Neural cell (in vitro differentiated cells): ENCODE results near the gene LDLRAD2.

Experiments used
- EZH2 ChIP-seq: fragments of 200-600, 300-800 bp; shearing (Covaris generic), sonication (generic); IDR thresholded peaks from 2 replicates; pipeline ENCODE4 v1.6.1; 2014; ENCODE audit warnings: antibody characterized with exemption, low read length, borderline replicate concordance, mild to moderate bottlenecking; ENCODE audit not compliant: insufficient read depth, poor library complexity, severe bottlenecking
- MXI1 ChIP-seq: fragments of 450-650 bp; conservative IDR thresholded peaks from 2 replicates; pipeline ENCODE4 v1.6.1; 2014; ENCODE audit warnings: antibody characterized with exemption, mild to moderate bottlenecking; ENCODE audit not compliant: poor library complexity, severe bottlenecking
- POLR2AphosphoS5 ChIP-seq: IDR thresholded peaks from 2 replicates; pipeline ENCODE4 v1.6.1; 2012
- RAD21 ChIP-seq: fragments of 450-650 bp; conservative IDR thresholded peaks from 2 replicates; pipeline ENCODE4 v1.6.1; 2014; ENCODE audit warnings: antibody characterized with exemption, mild to moderate bottlenecking, moderate library complexity
- SMC3 ChIP-seq: fragments of 450-650 bp; conservative IDR thresholded peaks from 2 replicates; pipeline ENCODE4 v1.6.1; 2014; ENCODE audit warnings: antibody characterized with exemption, mild to moderate bottlenecking, moderate library complexity; ENCODE audit not compliant: poor library complexity
- TAF1 ChIP-seq: IDR thresholded peaks from 2 replicates; pipeline ENCODE4 v1.6.1; 2012; ENCODE audit warnings: low read depth
- TF ChIP-seq, protein P1 (sequence below): fragments of 450-650 bp; IDR thresholded peaks from 2 replicates; pipeline ENCODE4 v1.5.1; 2014; ENCODE audit warnings: antibody characterized with exemption, mild to moderate bottlenecking, moderate library complexity; ENCODE audit not compliant: poor library complexity, severe bottlenecking

DNA sequence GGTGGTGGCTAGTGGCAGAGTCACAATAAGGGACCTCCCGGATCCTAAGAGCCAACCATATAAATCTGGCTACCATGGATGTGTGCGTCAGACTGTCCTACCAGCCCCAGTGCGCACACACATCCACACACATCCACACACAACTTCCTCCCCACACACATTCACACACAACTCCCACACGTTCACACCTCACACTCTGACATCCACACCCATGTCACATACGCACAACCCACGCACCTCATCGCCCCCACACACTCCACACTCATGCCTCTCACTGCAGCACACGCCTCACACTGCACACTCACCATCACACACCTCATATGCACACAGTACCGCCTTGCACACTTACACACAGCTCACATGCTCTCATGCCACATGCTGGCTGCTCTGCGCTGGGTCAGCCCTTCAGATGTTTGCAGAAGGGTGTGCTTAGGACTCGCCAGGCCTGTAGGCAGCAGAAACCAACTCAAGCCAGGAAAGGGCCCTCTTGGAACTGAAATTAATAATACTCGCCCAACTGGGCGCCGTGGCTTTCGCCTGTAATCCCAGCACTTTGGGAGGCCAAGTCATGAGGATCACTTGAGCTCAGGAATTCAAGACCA is 3.0 kb downstream of the LDLRAD2 start:
- TF ChIP-seq, protein P1, sequence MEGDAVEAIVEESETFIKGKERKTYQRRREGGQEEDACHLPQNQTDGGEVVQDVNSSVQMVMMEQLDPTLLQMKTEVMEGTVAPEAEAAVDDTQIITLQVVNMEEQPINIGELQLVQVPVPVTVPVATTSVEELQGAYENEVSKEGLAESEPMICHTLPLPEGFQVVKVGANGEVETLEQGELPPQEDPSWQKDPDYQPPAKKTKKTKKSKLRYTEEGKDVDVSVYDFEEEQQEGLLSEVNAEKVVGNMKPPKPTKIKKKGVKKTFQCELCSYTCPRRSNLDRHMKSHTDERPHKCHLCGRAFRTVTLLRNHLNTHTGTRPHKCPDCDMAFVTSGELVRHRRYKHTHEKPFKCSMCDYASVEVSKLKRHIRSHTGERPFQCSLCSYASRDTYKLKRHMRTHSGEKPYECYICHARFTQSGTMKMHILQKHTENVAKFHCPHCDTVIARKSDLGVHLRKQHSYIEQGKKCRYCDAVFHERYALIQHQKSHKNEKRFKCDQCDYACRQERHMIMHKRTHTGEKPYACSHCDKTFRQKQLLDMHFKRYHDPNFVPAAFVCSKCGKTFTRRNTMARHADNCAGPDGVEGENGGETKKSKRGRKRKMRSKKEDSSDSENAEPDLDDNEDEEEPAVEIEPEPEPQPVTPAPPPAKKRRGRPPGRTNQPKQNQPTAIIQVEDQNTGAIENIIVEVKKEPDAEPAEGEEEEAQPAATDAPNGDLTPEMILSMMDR = no peak
- TF ChIP-seq POLR2AphosphoS5 = no peak
- no peak for TF ChIP-seq RAD21
- TF ChIP-seq SMC3 = no peak
- TF ChIP-seq MXI1 = no peak
- no peak for TF ChIP-seq TAF1
- no peak for TF ChIP-seq EZH2
